GM18508 (cell line): ENCODE data around the gene NANOGP8.
"Not testable (repeated sequence)": the region's sequence is repeated elsewhere in the genome, so short reads cannot be mapped to it uniquely, and the experiment has no call there.

Experiments
- ATAC-seq: cut with Tn5 transposase; IDR thresholded peaks from one replicate; pipeline ENCODE4 v1.9.1; 2021; ENCODE audit warnings: moderate number of reproducible peaks; ENCODE audit not compliant: insufficient read depth, unreplicated experiment

Gene NANOGP8, protein sequence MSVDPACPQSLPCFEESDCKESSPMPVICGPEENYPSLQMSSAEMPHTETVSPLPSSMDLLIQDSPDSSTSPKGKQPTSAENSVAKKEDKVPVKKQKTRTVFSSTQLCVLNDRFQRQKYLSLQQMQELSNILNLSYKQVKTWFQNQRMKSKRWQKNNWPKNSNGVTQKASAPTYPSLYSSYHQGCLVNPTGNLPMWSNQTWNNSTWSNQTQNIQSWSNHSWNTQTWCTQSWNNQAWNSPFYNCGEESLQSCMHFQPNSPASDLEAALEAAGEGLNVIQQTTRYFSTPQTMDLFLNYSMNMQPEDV

DNA sequence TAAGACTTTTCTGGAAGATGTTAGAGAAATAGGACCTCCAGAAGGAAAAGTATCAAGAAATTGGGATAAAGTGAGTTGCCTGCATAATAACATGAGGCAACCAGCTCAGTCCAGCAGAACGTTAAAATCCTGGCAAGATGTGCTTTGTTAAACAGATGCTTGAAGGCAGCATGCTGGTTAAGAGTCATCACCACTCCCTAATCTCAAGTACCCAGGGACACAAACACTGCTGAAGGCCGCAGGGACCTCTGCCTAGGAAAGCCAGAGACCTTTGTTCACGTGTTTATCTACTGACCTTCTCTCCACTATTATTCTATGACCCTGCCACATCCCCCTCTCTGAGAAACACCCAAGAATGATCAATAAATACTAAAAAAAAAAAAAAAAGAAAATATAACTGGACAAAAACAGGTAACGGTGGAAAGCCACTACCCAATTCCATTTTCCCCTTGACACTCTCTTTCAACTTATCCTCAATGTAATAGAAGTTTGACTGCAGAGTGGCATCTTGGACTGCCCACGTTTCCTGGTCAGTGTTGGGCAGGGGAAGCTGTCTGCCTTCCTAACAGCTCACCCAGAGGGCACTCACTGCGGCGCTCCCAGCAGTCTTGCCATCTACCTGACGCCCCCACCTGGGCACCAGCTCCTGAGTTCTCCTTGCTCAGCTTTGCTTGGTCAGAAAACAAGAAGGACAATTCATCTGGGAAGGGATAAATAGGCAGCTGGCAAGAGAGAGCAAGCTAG, at the start of gene NANOGP8:
NANOGP8 (minus strand) TSS at position 120 of the 744 bp plus-strand sequence. CDS start 185 bp downstream, outside the sequence.
- ATAC-seq: not testable (repeated sequence)

DNA sequence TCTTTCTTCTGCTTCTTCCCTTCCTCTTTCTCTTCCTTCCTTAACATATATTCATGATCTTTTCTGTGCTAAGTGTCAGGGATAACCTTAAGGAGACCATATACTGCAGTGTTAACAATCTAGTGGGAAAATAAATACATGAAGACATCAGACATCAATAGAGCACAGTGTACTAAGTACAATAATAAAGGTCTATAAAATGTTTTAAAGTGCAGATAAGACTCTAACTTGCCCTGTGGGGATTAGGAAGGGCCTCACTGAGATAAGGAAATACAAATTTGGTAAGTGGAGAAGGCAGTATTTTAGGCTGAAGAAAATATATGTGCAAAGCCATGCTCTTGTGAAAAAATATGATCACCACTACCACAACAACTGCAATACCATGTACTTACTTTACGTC, 49.2 kb upstream of the NANOGP8 start:
- ATAC-seq: no peak

DNA sequence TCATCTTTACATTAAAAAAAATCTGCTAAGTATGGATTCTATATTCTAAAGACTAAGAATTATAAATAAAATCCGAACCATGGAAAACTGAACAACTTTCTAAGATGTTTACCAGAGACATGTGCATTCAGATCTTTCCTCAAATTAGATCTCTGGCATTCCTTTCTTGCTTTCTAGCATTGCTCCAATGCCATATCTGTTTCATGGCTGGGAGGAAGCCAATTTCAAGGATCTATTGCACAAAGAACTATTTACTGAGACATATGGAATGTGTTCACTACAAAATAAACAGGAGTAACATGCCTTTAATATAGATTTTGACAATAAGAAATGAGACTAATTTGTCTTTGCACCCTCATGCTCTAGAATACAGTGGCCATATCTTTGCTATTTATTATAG, 45.1 kb upstream of the NANOGP8 start:
- ATAC-seq: no peak

DNA sequence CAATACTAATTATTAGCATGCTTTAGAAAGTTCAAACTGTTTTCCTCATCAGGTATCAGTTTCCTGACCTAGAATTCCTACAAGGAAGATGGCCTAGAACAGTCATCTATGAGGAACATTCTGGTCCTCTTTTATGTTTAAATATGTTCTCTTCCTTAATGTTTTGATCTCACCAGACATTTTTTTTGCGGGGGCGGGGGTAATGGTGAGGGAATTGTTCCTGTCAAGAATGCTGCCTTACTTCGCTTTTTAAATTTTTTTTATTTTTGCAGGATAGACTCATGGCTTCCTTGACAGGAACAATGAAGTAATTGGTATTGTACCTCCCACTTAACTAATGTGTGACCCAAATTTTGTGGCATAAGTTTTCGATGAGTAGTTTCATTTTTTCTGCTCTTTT, 44.3 kb upstream of the NANOGP8 start:
- no peak for ATAC-seq

DNA sequence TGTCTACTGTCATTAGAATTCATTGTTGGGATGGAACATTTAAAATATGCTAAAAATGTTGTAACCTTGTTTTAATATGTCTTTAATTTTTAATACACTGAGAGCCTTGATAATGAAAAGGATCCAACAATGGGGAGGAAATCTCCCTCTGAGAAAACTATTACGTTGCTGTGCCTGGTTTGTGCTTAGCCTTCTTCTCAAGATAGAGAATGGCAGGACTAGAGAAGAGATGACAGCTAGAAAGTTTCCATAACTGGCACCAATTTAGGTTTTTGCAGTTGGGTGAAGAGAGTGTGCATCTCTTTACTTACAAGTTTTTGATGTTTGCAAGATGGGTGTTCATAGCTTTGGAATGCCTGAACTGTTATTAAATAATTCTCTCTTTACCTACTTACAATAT, 42.6 kb upstream of the NANOGP8 start:
- ATAC-seq: no peak

DNA sequence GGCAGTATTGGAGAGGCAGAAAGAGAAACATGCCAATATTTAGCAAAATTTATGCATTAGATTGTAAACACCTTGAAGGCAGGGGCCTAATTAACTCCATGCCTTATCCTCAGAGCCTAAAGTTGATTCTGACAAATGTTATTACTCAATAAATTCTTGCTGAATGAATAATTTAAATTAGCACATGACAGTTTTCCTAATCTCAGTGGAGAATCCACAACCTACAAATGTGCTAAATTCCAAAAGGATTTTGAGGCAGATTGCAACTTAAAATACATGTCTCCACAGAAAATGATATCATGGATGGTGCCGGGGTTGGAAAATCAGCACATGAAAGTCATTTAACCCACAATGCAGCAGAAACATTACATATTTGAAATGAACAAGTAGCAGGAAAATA, 41.1 kb upstream of the NANOGP8 start:
- no peak for ATAC-seq

DNA sequence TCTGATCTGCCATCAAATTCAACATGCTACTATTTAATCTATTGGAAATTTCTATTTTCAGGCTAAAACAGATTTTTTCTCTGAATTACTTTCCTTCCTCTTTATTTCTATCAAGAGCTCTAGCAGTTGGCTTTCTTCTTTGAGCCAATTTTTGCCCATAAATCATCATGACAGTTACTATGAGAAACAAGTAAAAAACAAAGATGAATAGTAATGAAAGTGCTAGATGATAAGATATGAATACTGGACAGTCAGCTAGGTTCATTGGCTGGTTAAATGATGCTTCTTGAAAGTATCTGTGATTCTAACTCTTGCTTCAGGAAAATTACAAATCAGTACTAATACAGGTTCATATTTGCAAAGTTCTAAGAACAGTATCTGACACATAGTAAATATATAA, 38.6 kb upstream of the NANOGP8 start:
- ATAC-seq: no peak

DNA sequence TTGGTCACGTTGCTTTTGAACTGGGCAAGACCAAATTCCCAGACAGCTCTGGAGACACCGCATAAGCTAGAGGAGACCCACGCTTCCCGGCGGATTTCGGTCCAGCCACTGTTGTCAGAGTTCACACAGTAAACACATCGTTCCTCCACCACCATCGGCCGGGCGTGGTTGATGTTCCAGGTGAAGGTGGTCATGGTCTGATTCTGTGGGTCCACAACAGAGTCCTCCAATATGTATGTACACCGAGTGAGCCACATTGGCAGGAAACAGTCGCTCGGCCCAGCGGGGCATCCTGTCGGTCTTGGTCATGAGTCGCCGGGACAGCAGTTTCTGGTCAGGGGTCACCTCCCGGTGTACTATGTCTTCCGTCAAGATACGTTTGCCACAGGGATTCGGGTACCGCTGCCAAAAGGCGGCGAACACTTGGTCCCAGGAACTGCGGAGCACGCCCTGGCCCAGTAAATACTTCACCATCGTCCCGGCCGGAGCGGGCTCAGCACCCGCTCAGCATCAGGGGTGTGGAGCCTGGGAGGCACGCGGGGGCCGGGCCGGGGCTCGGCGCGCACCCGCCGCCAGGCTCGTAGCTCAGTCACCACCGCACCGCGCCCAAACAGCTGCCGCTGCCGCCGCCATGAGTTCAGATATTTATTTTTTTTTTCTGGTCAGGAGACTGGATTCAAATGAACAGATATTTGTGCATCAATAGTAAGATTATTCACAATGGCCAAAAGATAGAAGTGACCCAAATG, 36.7 kb upstream of the NANOGP8 start:
- no peak for ATAC-seq

DNA sequence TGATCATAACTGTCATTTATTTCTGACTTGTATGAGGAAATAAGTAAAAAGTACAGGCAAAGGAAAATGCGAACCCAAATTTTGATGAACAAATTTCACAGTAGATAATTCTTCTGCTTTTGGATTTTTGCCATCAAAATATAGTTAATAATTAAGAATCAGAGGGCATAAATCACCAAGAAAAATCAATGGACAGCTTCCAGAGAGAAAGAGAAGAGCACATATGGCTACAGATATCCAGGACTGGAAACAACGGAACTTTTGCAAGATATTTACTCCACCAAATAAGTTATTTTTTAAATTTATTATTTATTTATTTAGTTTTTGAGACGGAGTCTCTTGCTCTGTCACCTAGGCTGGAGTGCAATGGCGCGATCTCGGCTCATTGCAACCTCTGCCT, 35.1 kb upstream of the NANOGP8 start:
- no peak for ATAC-seq

DNA sequence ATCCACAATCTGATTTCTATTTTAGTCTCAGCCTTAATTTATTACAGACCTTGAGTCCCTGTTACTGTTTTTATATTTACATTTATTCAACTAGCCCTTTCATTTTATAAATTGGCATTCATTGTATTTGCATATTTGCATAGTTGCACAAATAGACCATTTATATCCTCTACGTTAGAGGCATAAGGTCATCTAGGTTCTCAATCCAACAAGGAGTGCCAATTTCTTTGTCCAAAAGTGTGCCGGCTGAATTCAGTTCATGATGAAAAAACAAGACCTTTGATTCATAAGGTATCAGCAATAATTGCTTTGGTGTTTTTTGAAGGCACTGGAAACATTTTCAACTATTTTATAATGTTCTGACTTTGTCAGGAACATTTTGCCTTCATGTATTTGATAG, 33.9 kb upstream of the NANOGP8 start:
- no peak for ATAC-seq

DNA sequence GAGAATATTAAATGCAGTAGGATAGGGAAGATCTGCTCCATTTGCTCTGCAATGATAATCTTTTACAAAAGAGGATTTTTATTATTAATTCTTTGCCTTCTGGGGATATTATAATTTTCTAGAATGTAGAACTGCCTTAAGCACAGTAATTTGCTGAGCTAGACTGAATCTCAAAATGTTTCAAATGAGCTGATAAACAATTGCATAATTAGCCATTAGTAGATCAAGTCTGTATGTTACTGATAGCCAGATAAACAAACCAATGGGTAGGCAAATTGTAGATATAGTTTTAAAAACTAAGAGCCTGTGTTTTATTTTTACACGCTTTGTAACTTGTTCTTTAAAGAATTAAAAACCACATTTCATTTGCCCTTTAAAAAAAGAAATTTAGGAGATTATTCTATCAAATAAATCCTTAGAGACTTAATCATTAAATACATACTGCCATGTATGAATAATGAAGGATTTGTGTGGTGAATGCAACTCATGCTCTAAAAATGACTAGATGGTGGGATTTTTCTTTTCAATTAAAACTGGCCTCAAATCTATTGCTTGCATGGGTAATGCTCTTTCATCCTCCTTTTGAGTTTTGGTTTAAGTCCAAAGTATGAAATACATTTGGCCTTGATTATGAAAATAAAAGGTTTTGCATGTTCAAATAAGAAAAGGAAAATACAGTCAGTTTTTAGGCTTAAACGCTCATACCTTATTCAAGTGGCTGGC, 32.6 kb upstream of the NANOGP8 start:
- no peak for ATAC-seq

DNA sequence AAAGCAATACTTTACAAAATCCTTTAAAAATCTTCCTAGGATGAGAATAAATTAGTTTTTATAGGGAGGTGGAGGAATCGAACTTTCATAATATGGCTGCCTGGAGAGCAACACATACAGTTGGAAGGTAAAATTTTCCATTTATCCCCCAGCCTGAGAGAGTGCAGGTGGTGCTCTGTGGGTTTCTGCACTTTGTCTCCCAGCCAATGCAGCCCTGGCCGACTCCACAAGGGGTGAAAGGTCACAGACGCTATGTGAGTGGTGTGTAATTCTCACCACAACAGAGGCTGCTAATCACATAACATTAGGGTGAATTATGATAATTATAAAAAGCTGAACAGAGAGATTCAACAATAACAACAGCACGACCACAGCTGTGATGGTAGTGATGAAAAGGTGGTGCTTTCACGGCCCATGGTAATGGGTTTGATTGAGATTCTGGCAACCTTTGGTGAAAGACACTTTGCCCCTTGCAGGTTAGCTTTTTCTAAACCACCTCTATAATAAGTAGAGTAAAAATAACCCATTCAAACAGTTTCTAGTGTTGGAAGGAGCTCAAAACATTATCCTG, 30.1 kb upstream of the NANOGP8 start:
- ATAC-seq: no peak

DNA sequence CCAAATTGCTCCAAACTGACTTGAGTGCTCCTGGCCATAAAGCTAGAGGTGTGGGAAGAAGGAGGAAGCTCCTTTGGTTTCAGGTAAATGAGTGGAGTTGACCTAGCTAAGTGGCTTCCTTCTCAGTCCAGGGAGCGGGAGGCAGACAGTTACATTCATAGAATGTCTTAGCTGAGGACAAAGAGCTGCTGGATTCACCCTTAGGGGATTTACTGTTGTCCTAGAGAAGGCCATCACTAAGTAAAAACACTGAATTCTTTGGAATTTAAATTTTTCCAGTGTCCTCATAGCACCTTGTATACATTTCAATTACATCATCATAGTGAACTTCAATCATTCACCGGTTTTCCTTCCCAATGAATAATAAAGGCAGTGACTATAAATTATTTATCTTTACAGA, 27.3 kb upstream of the NANOGP8 start:
- ATAC-seq: no peak

DNA sequence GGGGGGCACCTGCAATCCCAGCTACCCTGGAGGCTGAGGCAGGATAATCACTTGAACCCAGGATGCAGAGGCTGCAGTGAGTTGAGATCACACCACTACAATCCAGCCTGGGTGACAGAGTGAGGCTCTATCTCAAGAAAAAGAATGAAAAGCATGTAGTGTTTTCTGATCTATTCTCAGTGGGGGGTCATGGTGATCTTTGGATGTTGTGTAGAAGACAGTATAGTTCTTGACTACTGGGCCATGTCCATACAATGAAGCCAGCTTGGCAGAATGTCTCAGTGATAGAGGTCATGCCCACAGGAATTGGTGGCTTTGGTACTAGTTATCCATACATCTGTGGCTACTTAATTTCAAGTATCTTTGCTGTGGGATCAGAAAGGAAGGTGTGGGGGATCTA, 26.8 kb upstream of the NANOGP8 start:
- no peak for ATAC-seq

DNA sequence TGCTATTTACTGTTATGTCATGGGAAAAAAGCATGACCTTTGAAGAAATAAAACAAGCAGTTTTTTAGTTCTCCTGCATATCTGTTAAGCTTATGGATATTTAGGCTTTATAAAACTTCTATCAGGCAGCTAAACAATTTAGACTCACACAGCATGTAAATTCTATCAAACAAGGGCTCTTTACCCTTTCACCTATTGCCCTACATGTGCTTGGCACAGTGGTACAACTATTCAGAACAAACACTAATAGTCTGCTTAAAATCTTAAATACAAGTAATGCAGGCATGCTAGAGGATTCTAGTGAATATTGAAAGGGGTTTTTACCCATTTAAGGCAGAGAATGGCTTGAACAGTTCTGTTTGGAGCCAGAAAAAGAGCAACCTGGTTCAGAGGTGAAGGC, 23.4 kb upstream of the NANOGP8 start:
- no peak for ATAC-seq

DNA sequence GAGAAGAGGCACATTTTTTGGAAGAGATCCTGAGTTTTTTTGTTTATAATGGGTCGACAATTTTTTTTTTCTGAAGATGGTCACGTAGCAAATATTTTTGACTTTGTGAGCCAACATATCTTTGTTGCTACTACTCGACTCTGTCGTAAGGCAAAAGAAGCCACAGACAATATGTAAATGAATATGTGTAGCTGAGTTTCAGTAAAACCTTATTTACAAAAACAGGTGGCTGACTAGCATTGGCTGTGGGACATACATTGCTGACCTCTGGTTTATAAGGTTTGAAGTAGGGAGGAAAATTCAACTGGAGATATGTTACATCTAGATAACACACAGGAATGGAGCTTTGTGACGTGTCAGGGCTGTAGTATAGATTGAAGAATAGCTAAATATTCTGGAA, 22.5 kb upstream of the NANOGP8 start:
- no peak for ATAC-seq

DNA sequence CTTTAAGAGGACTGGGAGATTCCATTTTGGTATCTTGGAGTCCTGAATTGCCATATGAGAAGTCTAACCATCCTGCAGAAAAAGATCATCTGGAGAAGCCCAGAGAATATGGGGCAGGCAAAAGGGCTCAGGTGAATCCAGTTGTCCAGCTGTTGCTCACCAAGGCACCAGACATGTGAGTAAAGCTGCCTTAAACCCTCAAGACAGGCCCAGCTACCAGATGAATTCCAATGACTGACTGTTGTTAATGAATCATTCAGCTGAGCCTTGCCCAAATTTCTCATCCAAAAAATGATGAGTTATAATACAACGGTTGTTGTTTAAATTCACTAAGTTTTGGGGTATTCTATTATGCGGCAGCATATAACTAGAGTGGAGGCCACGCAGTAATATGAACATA, 22.0 kb upstream of the NANOGP8 start:
- ATAC-seq: no peak

DNA sequence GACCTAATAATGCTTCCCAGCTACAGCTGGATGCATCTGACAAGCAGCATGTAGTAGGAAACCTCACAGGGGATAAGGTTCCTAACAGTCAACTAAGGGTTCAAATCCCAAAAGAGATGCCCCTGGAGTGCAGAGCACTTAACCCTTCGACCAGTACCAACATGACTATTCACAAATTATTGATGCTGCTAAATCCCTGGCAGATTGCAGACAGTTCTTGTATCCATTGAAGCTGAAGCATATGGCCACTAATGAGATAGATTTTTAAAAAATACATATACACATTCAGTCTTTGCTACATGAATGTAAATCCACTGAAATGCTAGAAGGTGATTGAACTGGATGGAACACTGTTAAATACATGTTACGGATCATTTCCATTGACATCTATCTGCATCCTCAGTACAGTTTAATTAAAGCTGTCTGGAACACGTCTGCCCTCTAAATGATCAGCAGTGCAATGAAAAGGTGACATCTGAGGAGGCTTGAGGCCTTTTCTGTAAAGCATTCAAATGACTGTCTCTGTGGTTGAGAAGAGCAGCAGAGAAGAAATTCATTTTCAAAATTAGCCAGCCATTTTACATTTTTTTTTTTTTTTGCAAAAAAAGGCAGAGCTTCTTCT, 19.5 kb upstream of the NANOGP8 start:
- ATAC-seq: no peak

DNA sequence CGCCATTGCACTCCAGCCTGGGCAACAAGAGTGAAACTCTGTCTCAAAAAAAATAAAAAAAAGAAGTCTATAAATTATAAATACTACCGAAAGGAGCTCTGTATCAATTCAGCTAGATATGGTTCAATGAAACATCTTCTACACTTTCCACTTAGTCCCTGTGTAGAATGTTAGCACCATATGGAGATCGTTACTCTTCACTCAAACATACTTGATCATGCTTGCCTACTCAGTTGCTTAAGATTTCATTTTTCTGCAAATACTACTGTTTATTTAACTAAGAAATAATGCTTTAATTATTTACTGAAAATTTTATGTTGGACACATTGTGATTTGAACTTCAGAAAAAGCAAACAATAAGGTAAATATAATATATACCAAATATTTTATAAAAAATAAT, 17.1 kb upstream of the NANOGP8 start:
- no peak for ATAC-seq

DNA sequence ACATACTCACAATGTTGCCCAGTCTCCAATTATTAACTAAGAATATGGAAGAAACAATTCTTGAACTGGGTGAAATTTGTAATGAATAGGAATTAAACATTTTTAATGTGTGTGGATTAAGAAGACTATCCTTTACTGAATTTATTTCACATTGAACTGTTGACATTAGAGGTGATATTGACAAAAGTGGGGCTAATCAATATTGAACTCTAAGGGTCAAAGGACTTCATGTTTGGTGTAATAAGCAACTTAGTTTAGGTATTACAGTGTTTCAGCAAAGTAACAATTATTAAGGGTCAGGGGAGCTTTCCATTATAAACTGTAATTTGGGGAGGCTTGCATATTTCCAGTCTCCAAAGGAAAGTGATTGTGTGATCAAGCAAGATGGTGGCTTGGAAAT, 16.2 kb upstream of the NANOGP8 start:
- no peak for ATAC-seq
